Esophagus squamous epithelium (tissue), 5 donors: ENCODE measurements around the gene NDFIP2. TPM values are rescaled to one million over a fixed set of nuclear protein-coding genes. Genes with fewer than 3 reads are reported as not detected.
A peak's percentile ranks its signal among the peaks of the same experiment; 100 is the strongest.

ENCODE experiments used
- DNase-seq: peaks from one replicate; lab custom pipeline; 2025; lab: John Stamatoyannopoulos, UW
- H3K27ac ChIP-seq, 4 donors: fragments of 200-600 bp; sonication (generic); one replicate each; pipeline ENCODE4 v1.5.1; 2016 to 2019; ENCODE audit warnings: mild to moderate bottlenecking in 1 of 4
- H3K27me3 ChIP-seq, 4 donors: fragments of 200-600 bp; sonication (generic); 1 replicate in 3 of 4; 2 replicates in 1 of 4; pipeline versions ENCODE4 v1.5.1 to v1.6.0; 2017 to 2021; ENCODE audit warnings: antibody characterized with exemption in 1 of 4
- H3K36me3 ChIP-seq, 3 donors: fragments of 200-600 bp; sonication (generic); one replicate each; pipeline ENCODE4 v1.5.1; 2016 to 2019
- H3K4me1 ChIP-seq, 3 donors: fragments of 200-600 bp; sonication (generic); one replicate each; pipeline ENCODE4 v1.5.1; 2017 to 2019
- H3K4me3 ChIP-seq, 4 donors: fragments of 200-600 bp; sonication (generic); 1 replicate in 3 of 4; 2 replicates in 1 of 4; pipeline ENCODE4 v1.5.1; 2016 to 2019; ENCODE audit warnings: mild to moderate bottlenecking in 2 of 4, moderate library complexity in 1 of 4
- H3K9me3 ChIP-seq, 3 donors: fragments of 200-600 bp; sonication (generic); one replicate each; pipeline ENCODE4 v1.5.1; 2016 to 2019
- POLR2A ChIP-seq, 4 donors: fragments of 450-650 bp; IDR thresholded peaks; one replicate each; pipeline ENCODE4 v1.6.1; 2017; ENCODE audit warnings: antibody characterized with exemption in 4 of 4, mild to moderate bottlenecking in 4 of 4, moderate library complexity in 3 of 4
- WGBS, 2 donors: methylation state at CpG; one replicate each; pipeline ENCODE4 v1.1.5; 2018; 5-methylcytosine and 5-hydroxymethylcytosine counted together
- intact Hi-C: fragments of 100-400 bp; cut with DNase I; formaldehyde crosslinking; loops from one replicate; pipeline ENCODE4 v1.15.0; 2022
- total RNA-seq, 4 donors: library from RNA; depleted of rRNA; stranded (reverse); fragments of >200 nt; gene quantifications; one replicate each; pipeline ENCODE4 v1.1.0, GENCODE V29; 2016
- TF ChIP-seq, protein P1 (sequence below), 6 experiments: fragments of 450-650 bp in 4 of 6; fragments of 200-600 bp in 2 of 6; sonication (generic) in 2 of 6; IDR thresholded peaks; one replicate each; pipeline ENCODE4 v1.5.1; 2016 to 2019; ENCODE audit warnings: antibody characterized with exemption in 6 of 6, mild to moderate bottlenecking in 4 of 6, moderate library complexity in 4 of 6
- donor health status: DM: yes; HTN: yes; CAD: no.

NDFIP2 gene
- total RNA-seq, 4 donors from 2014 or later, result 37.8 to 81.9 (median 54.8) TPM

DNA sequence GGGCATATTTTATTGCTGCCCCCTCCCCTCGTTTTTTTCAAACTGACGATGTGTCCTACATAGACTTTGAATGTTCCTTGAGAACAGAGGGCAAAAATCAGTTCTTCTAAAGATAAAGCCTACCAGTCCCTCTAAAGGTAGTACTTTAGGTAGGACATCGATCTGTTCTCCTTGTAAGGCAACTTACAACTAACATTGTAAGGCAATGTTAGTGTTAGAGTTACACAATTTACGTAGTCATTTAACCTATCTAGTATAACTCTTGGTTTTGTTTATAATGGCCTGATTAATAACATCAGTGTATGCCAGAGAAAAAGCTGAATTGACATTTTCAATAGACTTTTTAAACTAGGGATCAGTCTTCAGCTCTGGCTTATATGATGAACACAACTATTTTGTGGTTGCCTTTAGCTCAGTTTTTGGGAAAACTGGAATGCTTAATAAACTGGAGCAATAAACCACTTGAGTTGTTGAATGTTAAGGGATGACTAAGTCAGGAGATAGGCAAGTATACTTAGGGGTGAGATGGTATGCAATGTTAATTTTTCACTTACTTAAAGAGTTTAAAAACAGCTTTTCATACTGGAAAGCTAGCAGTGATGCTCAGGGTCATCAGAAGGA is 2.2 kb downstream of the NDFIP2 start:
- Histone ChIP-seq H3K4me3 (peak overlapping the region; percentile 62 to 90 (median 84)), H3K27ac (peak overlapping the region in 3 of 4 donors; percentile 89 to 94 (median 92)), H3K9me3 (no peaks in the 10 kb centered on the region), H3K36me3 (no peaks in the 10 kb centered on the region), H3K27me3 (no peaks in the 10 kb centered on the region), H3K4me1 (peaks cover 7 to 71% (median 8%) of the 10 kb centered on the region in 3 donors)
- TF ChIP-seq, protein P1, sequence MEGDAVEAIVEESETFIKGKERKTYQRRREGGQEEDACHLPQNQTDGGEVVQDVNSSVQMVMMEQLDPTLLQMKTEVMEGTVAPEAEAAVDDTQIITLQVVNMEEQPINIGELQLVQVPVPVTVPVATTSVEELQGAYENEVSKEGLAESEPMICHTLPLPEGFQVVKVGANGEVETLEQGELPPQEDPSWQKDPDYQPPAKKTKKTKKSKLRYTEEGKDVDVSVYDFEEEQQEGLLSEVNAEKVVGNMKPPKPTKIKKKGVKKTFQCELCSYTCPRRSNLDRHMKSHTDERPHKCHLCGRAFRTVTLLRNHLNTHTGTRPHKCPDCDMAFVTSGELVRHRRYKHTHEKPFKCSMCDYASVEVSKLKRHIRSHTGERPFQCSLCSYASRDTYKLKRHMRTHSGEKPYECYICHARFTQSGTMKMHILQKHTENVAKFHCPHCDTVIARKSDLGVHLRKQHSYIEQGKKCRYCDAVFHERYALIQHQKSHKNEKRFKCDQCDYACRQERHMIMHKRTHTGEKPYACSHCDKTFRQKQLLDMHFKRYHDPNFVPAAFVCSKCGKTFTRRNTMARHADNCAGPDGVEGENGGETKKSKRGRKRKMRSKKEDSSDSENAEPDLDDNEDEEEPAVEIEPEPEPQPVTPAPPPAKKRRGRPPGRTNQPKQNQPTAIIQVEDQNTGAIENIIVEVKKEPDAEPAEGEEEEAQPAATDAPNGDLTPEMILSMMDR (IDR thresholded peaks at IDR 0.05), result no peak
- no peak for TF ChIP-seq POLR2A (IDR thresholded peaks at IDR 0.05)
- DNase-seq, result no peak
- intact Hi-C loops, result loop anchor here (5.0 kb wide), 1 partner anchor 859 kb away; the partner anchor contains the start of gene SPRY2
- 31 to 41% methylated on average over 4 of the region's 4 CpGs for WGBS, 2 donors

- Histone ChIP-seq H3K36me3 (no peaks in the 10 kb centered on the region), H3K4me3 (peak overlapping the region in 2 of 4 donors; percentile 62 to 79), H3K27ac (peak overlapping the region; percentile 61 to 94 (median 90)), H3K4me1 (peaks cover 12 to 83% (median 12%) of the 10 kb centered on the region in 3 donors), H3K9me3 (no peaks in the 10 kb centered on the region), H3K27me3 (no peaks in the 10 kb centered on the region)
- no peak for DNase-seq
- WGBS, 2 donors, result 24 to 41% methylated on average over 4 of the region's 4 CpGs
- intact Hi-C loops, result no loop called here
- TF ChIP-seq, protein P1 (IDR thresholded peaks at IDR 0.05), result no peak
- TF ChIP-seq POLR2A (IDR thresholded peaks at IDR 0.05), result no peak
These were observed 4.3 kb downstream of the NDFIP2 start for GRCh38 chr13:79485014-79485811.

- Histone ChIP-seq H3K9me3 (no peaks in the 10 kb centered on the region), H3K4me1 (peaks cover 20 to 90% (median 25%) of the 10 kb centered on the region in 3 donors), H3K4me3 (no peak overlapping the region), H3K27me3 (no peaks in the 10 kb centered on the region), H3K27ac (peak overlapping the region in 3 of 4 donors; percentile 89 to 94 (median 92)), H3K36me3 (no peaks in the 10 kb centered on the region)
- no peak for DNase-seq
- intact Hi-C loops, result no loop called here
- TF ChIP-seq, protein P1 (IDR thresholded peaks at IDR 0.05), result no peak
- TF ChIP-seq POLR2A (IDR thresholded peaks at IDR 0.05), result no peak
- WGBS, 2 donors, result 58 to 61% methylated on average over 6 of the region's 6 CpGs
These were observed 5.7 kb downstream of the NDFIP2 start for GRCh38 chr13:79486433-79487188.

- Histone ChIP-seq H3K27ac (peak overlapping the region; percentile 56 to 86 (median 74)), H3K9me3 (no peaks in the 10 kb centered on the region), H3K4me1 (peaks cover 17 to 89% (median 38%) of the 10 kb centered on the region in 3 donors), H3K36me3 (no peaks in the 10 kb centered on the region), H3K27me3 (no peaks in the 10 kb centered on the region), H3K4me3 (no peak overlapping the region)
- DNase-seq, result no peak
- intact Hi-C loops, result loop anchor here (2.0 kb wide), 1 partner anchor 36 kb away; no protein-coding TSS in a partner anchor
- TF ChIP-seq POLR2A (IDR thresholded peaks at IDR 0.05), result no peak
- TF ChIP-seq, protein P1 (IDR thresholded peaks at IDR 0.05), result no peak
- WGBS, 2 donors, result 100% methylated on average over 1 of the region's 1 CpG; no CpG with 5 or more reads in 1 of the 2 donors
These were observed 9.4 kb downstream of the NDFIP2 start for GRCh38 chr13:79490326-79490725.
